HepG2 (cell line): ENCODE results near the gene PWWP2A. TPM values are rescaled to one million over a fixed set of nuclear protein-coding genes. Genes with fewer than 3 reads are reported as not detected.

Experiments used
- AGO2 ChIP-seq: fragments of 200-400 bp; formaldehyde crosslinking; optimal IDR thresholded peaks from 2 replicates; pipeline ENCODE3; 2017; ENCODE audit warnings: mild to moderate bottlenecking, low read depth, low read length, moderate library complexity
- EHMT2 ChIP-seq: fragments of 200-600 bp; sonication (generic); IDR thresholded peaks from 2 replicates; pipeline ENCODE4 v1.7.0; 2017; ENCODE audit warnings: antibody characterized with exemption, low read depth, low read length, borderline replicate concordance
- ETV5 ChIP-seq: IDR thresholded peaks from 2 replicates; pipeline ENCODE4 v1.6.1; 2018; ENCODE audit warnings: missing biosample characterization, missing genetic modification reagents, inconsistent platforms, borderline replicate concordance
- GATA4 ChIP-seq: sonication (generic); IDR thresholded peaks from 2 replicates; pipeline ENCODE4 v1.6.1; 2016; ENCODE audit warnings: antibody characterized with exemption, low read depth, borderline replicate concordance
- HDAC6 ChIP-seq: fragments of 200-600 bp; sonication (generic); IDR thresholded peaks from 2 replicates; pipeline ENCODE4 v1.7.0; 2017; ENCODE audit warnings: mild to moderate bottlenecking, antibody characterized with exemption, low read length, low read depth
- MLLT10 ChIP-seq: sonication (generic); formaldehyde crosslinking; IDR thresholded peaks from 2 replicates; pipeline ENCODE4 v1.4.0; 2020; ENCODE audit warnings: missing genetic modification reagents
- REST ChIP-seq, 2 experiments: IDR thresholded peaks; 2 replicates each; pipeline ENCODE4 v1.6.1; 2011 to 2012; ENCODE audit warnings: low read length in 2 of 2, borderline replicate concordance in 1 of 2, low read depth in 1 of 2, mild to moderate bottlenecking in 1 of 2, moderate library complexity in 1 of 2
- SOX6 ChIP-seq, 2 experiments: fragments of 450-650 bp in 1 of 2; sonication (generic) in 1 of 2; formaldehyde crosslinking in 1 of 2; IDR thresholded peaks; 2 replicates each; pipeline versions ENCODE4 v1.4.0 to v1.6.1; 2017 to 2020; ENCODE audit warnings: antibody characterized with exemption in 1 of 2, mild to moderate bottlenecking in 1 of 2, missing genetic modification reagents in 1 of 2
- TGIF2 ChIP-seq: IDR thresholded peaks from 2 replicates; pipeline ENCODE4 v1.6.1; 2016; ENCODE audit warnings: control low read depth, missing compliant biosample characterization
- U2AF1 ChIP-seq: fragments of 200-400 bp; formaldehyde crosslinking; optimal IDR thresholded peaks from 2 replicates; pipeline ENCODE3; 2017; ENCODE audit warnings: mild to moderate bottlenecking, low read depth, low read length
- YY1 ChIP-seq: IDR thresholded peaks from 2 replicates; pipeline ENCODE4 v1.6.1; 2011; ENCODE audit warnings: low read length, low read depth, moderate library complexity, mild to moderate bottlenecking; ENCODE audit not compliant: insufficient read depth, insufficient replicate concordance
- ZFP36L1 ChIP-seq: sonication (generic); formaldehyde crosslinking; IDR thresholded peaks from 2 replicates; pipeline ENCODE4 v1.8.0; 2022; ENCODE audit warnings: mild to moderate bottlenecking, missing genetic modification reagents, moderate library complexity
- ZNF570 ChIP-seq: sonication (generic); formaldehyde crosslinking; IDR thresholded peaks from 2 replicates; pipeline ENCODE4 v1.4.0; 2020; ENCODE audit warnings: mild to moderate bottlenecking, missing genetic modification reagents, borderline replicate concordance
- ZNF891 ChIP-seq: sonication (generic); formaldehyde crosslinking; IDR thresholded peaks from 2 replicates; pipeline ENCODE4 v1.5.0; 2020; ENCODE audit warnings: mild to moderate bottlenecking, missing genetic modification reagents
- polyA plus RNA-seq, 8 experiments: library from polyadenylated mRNA; depleted of rRNA in 3 of 8; stranded (reverse) in 7 of 8; unstranded in 1 of 8; fragments of >200 nt; fragmentation: Illumina TruSeq in 4 of 8; extraction: Trizol in 4 of 8; gene quantifications; 2 replicates each; pipeline versions ENCODE4 v1.2.1 to v1.2.3, GENCODE V29; 2011 to 2016; ENCODE audit warnings: low read depth in 4 of 8, missing spikeins in 1 of 8, mixed read lengths in 1 of 8; ENCODE audit not compliant: insufficient read depth in 1 of 8
- total RNA-seq, 5 experiments: library from RNA; depleted of rRNA; stranded (reverse); fragments of >200 nt; fragmentation: Illumina TruSeq; extraction: Trizol; gene quantifications; 2 replicates each; pipeline ENCODE4 v1.2.3, GENCODE V29; 2016; ENCODE audit warnings: low read depth in 1 of 5
- TF ChIP-seq, protein P1 (sequence below): sonication (generic); formaldehyde crosslinking; IDR thresholded peaks from 2 replicates; pipeline ENCODE4 v1.5.1; 2020; ENCODE audit warnings: missing genetic modification reagents, mild to moderate bottlenecking, borderline replicate concordance
- TF ChIP-seq, protein P2 (sequence below): sonication (generic); formaldehyde crosslinking; IDR thresholded peaks from 2 replicates; pipeline ENCODE4 v1.5.0; 2020; ENCODE audit warnings: missing genetic modification reagents
- TF ChIP-seq, protein P3 (sequence below): sonication (generic); formaldehyde crosslinking; IDR thresholded peaks from 2 replicates; pipeline ENCODE4 v1.8.1; 2023; ENCODE audit warnings: mild to moderate bottlenecking, missing genetic modification reagents

PWWP2A gene
- total and polyA plus RNA-seq, 2 of the 13 experiments (the other 11 are each of a cell fraction or from before 2014, with no cell fraction given) = 7.3 to 16.9 TPM

DNA sequence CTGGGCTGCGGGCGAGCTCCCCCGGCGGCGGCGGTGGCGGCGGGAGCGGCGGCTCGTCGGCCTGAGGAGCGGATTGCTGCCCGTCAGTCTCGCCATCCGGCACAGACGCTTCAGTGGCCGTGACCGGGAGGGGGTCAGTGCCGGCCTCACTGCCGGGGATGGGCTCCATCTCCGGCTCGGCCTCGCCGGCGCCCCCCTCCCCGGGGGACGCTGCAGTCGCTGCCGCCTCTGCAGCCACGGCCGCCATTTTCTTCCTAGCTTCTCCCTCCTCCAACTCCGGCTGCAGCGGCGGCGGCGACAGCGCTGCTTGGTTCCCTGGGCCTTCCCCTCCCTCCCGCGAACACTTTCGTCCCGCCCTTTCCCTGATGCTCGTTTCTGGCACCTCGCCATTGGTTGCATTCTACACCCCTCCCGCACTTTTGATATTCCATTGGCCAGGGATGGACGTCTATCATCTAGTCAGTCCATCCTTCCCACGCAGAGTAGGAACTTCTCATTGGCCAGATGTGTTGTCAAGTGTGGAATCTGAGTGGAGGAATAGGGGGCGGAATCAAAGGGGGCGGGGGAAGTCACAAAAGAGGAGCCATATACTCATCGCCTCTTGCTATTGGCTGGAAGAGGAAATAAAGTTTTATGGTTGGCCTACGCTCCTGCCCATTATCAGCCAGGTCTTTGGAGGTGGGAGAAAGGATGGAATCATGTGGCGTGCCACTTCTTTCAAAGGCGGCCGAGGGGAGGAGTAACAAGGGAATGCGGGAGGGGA is at the start of gene PWWP2A (continued):
- TF ChIP-seq AGO2 (peak; percentile 65), REST (IDR thresholded peaks at IDR 0.05; ENCODE audit: borderline replicate concordance in 1 of 2, low read depth in 1 of 2, low read length in 2 of 2) (peak in 1 of 2 experiments; percentile 27; a peak in 1 of 4 replicates), EHMT2 (peak; percentile 79; the same call in 1 of the 2 replicates), ZNF570 (CRISPR knock-in tag) (no peak), ZNF891 (CRISPR knock-in tag) (0 out of 2 replicates have a peak, but pooled peaks have one; percentile 55), MLLT10 (CRISPR knock-in tag) (no peak), SOX6 (IDR thresholded peaks at IDR 0.05) (no peak), SOX6 (CRISPR knock-in tag; IDR thresholded peaks at IDR 0.05) (peak; percentile 30), ZFP36L1 (0 out of 2 replicates have a peak, but pooled peaks have one; percentile 35), ETV5 (CRISPR knock-in tag) (peak; percentile 20; the same call in 1 of the 2 replicates), GATA4 (no peak), YY1 (peak; percentile 95), U2AF1 (no peak), TGIF2 (CRISPR knock-in tag) (peak; percentile 60; the same call in 1 of the 2 replicates), HDAC6 (no peak)
- TF ChIP-seq, protein P1, sequence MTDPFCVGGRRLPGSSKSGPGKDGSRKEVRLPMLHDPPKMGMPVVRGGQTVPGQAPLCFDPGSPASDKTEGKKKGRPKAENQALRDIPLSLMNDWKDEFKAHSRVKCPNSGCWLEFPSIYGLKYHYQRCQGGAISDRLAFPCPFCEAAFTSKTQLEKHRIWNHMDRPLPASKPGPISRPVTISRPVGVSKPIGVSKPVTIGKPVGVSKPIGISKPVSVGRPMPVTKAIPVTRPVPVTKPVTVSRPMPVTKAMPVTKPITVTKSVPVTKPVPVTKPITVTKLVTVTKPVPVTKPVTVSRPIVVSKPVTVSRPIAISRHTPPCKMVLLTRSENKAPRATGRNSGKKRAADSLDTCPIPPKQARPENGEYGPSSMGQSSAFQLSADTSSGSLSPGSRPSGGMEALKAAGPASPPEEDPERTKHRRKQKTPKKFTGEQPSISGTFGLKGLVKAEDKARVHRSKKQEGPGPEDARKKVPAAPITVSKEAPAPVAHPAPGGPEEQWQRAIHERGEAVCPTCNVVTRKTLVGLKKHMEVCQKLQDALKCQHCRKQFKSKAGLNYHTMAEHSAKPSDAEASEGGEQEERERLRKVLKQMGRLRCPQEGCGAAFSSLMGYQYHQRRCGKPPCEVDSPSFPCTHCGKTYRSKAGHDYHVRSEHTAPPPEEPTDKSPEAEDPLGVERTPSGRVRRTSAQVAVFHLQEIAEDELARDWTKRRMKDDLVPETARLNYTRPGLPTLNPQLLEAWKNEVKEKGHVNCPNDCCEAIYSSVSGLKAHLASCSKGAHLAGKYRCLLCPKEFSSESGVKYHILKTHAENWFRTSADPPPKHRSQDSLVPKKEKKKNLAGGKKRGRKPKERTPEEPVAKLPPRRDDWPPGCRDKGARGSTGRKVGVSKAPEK = 0 out of 2 replicates have a peak, but pooled peaks have one; percentile 40
- TF ChIP-seq, protein P2, sequence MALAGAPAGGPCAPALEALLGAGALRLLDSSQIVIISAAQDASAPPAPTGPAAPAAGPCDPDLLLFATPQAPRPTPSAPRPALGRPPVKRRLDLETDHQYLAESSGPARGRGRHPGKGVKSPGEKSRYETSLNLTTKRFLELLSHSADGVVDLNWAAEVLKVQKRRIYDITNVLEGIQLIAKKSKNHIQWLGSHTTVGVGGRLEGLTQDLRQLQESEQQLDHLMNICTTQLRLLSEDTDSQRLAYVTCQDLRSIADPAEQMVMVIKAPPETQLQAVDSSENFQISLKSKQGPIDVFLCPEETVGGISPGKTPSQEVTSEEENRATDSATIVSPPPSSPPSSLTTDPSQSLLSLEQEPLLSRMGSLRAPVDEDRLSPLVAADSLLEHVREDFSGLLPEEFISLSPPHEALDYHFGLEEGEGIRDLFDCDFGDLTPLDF (CRISPR knock-in tag) = no peak
- TF ChIP-seq, protein P3, sequence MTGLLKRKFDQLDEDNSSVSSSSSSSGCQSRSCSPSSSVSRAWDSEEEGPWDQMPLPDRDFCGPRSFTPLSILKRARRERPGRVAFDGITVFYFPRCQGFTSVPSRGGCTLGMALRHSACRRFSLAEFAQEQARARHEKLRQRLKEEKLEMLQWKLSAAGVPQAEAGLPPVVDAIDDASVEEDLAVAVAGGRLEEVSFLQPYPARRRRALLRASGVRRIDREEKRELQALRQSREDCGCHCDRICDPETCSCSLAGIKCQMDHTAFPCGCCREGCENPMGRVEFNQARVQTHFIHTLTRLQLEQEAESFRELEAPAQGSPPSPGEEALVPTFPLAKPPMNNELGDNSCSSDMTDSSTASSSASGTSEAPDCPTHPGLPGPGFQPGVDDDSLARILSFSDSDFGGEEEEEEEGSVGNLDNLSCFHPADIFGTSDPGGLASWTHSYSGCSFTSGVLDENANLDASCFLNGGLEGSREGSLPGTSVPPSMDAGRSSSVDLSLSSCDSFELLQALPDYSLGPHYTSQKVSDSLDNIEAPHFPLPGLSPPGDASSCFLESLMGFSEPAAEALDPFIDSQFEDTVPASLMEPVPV (CRISPR knock-in tag) = peak; percentile 29; the same call in 1 of the 2 replicates
